Hepatic stellate cell (primary cell): Measurements from ENCODE around the gene ZNF138.
A peak's percentile ranks its signal among the peaks of the same experiment; 100 is the strongest.

ENCODE experiments used
- DNase-seq: peaks from one replicate; pipeline ENCODE4 v3.0.0; 2011; ENCODE audit warnings: low spot score

ZNF138 gene

DNA sequence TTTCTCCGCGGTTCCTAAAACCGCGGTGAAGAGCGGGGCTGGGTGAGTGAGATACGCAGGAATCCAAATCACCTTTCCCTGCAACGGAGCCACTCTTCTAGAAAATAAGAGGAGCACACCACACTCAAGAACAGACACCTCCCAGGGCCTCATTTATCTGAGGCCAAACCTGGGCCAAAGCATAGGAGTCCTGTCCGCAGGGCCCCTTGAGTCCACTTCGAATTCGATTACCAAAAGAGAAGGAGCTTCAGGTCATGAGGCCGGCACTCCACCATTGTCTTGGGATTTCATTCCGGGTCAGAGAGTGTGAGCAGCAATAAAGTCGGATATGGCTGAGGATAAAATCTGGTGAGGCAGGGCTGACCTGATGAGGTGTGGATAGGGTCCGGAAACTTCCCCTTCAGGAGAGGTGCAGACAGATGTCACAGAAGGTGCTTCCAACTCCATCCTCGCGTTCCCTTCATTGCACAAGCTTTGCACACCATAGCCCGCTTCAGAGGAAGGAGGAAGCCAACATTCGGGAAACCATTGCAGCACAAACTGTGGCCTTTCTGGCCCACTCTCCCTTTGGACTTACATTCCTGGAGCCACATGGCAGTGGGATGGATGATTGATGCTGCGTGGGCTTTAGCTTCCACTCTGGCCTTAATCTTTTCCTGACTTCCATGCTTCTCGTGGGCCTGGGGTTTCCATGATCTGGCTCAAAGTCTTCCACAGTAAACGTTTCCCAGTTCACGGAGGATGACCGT lies 81.6 kb downstream of the ZNF138 start:
- no peak for DNase-seq

DNA sequence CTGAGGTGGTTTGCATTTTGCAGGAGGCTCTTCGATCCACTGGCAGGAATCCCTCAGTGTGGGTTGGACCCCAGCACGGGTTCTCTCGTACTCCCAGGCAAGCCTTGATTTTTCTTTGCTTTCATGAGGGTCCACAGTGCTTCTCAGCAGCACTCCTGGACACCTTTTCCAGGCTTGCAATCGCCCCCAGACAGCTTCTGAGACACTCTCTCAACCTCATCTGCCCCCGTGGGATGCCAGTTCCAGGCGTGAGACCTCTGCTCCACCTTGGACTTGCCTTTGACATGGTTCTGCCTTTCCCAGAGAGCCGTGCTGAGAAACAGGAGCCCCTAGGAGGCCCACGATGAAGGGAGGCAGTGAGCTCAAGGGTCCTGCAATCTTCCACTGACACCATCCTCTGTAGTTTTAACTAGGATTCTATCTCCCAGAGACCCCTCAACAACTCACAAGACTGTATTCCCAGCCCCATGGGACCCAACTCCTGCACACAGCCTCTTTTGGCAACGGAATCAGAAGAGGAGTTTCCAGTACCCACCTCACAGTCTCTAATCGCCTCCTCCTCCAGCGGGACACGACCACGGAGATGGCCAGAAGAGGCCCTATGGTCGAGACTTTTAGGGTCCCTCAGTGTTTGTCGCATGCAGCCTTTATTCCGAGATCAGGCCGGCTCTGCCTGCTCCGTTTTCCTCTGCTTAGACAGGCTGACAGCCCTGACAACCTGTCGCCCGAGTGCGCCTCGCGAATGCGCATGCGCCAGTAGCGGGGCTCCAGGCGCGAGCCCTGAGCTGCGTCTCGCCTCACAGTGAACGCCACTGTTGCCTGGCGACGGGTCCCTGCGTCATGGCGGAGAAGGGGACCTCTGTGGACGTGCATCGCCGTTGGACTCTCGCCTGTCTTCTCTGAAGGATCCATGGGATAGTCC lies 82.8 kb downstream of the ZNF138 start:
- peak; percentile 64 for DNase-seq

DNA sequence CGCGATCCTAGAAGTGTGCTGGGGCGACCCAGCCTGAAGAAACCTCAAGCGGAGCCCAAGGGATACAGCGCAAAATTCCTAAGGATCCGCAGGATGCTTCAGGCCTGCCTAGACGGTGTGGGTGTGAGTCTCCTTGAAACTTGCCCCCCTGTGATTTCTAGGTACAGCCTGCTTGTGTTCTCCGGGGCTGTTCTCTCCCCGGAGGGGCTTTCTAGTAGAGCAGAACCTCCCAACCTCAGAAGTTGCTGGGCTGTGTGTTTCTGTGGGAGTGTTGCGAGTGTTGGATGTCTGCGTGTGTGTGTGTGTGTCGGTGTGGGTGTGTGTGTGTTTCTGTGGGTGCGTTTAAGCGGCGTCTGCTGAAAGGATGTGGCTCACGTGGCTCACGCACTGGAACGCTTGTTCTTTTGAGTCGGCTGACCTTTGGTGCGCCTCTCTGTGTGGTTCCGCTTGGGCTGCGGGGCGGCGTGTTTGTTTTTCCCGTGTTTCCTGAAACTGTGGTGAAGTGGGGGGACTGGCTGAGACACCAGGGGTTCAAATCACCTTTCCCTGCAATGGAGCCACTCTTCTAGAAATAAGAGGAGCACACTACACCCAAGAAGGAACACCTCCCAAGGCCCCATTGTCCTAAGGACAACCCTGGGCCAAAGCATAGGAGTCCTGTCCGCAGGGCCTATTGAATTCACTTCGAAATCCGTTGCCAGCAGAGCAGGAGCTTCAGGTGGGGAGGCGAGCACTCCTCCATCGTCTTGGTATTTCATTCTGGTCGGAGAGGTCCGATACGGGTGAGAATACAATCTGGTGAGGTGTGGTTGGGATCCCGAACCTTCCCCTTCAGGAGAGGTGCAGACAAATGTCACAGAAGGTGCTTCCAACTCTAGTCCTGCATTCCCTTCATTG lies 83.7 kb downstream of the ZNF138 start:
- DNase-seq: peak; percentile 1

DNA sequence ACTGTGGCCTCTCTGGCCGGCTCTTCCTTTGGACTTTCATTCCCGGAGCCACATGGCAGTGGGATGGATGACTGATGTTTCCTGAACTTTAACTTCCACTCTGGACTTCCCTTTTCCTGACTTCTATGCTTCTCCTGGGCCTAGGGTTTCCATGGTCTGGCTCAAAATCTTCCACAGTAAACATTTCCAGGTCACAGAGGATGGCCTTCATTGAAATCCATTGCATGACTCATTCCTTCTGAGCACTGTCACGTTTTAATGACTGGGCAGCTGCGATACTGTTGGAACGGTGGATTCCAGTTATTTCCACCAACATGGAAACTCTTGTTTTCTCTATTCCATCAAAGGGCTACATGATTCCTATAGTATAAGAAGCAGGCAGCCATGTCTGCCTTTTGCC lies 84.5 kb downstream of the ZNF138 start:
- peak; percentile 5 for DNase-seq

DNA sequence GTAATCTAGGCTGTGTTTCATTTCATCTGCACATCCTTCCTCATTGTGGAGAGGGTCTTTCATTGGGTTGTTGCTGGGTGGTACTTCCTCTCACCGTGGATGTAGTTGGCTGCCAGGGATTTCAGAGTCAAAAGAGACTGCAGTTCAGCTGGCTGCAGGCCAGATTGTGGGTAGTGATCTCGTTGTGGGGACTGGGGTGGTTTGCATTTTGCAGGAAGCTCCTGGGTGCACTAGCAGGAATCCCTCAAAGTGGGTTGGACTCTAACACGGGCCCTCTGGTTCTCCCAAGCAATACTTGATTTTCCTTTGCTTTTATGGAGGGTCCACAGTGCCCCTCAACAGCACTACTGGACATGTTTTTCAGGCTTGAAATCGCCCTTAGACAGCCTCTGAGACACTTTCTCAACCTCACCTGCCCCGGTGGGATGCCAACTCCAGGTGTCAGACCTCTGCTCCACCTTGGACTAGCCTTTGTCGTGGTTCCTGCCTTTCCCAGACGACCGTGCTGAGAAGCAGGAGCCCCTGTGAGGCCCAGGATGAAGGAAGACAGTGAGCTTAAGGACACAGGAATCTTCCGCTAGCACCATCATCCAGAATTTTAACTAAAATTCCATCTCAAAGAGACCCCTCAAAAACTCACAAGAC lies 85.0 kb downstream of the ZNF138 start:
- DNase-seq: peak; percentile 2

DNA sequence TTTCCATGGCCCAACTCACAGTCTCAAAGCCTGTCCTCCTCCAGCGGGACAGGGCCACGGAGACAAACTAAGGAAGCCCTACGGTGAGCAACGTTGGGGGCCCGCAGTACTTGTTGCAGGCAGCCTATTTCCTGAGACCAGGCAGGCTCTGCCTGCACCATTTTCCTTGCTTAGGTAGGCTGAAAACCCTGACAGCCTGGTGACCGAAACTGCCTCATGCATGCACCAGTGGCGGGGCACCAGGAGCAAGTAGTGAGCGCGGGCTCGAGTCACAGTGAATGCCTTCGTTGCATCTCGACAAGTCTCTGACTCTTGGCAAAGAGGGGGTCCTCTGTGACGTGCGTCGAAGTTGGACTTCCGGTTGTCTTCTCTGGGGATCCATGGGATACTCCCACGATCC lies 85.6 kb downstream of the ZNF138 start:
- peak; percentile 1 for DNase-seq

DNA sequence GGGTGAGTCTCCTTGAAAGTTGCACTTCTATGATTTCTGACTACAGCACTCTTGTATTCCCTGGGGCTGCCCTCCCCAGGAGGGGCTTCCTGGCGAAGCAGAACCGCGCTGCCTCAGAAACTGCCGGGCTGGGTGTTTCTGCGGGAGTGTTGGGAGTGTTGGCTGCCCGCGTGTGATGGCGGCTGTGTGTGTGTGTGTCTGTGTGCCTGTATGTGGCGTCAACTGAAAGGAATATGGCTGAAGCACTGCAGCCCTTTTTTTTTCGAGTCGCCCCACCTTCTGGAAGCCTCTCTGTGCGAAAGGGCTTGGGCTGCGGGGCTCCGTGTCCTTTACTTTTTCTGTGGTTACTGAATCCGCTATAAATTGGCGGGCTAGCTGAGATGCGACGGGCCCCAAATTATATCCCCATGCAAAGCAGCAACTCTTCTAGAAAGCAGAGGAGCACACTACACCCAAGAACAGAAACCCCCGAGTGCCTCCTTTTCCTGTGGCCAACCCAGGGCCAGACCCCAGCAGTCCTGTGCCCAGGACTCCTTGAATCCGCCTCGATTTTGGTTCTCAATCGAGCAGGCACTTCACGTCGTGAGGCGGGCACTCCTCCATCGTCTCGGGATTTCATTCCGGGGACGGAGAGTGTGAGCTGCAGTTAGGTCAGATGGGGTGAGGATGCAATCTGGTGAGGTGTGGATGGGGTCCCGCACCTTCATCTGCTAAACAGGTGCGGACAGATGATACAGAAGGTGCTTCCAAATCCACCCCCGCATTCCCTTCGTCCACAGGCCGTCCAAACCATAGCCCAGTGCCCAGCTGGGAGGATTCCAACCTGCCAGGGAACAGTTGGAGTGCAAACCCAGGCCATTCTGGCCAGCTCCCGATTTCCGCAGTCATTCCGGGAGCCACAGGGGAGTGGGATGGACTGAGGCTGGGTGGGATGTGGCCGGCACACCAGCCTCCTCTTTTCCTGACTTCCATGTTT lies 86.4 kb downstream of the ZNF138 start:
- peak; percentile 2 for DNase-seq

DNA sequence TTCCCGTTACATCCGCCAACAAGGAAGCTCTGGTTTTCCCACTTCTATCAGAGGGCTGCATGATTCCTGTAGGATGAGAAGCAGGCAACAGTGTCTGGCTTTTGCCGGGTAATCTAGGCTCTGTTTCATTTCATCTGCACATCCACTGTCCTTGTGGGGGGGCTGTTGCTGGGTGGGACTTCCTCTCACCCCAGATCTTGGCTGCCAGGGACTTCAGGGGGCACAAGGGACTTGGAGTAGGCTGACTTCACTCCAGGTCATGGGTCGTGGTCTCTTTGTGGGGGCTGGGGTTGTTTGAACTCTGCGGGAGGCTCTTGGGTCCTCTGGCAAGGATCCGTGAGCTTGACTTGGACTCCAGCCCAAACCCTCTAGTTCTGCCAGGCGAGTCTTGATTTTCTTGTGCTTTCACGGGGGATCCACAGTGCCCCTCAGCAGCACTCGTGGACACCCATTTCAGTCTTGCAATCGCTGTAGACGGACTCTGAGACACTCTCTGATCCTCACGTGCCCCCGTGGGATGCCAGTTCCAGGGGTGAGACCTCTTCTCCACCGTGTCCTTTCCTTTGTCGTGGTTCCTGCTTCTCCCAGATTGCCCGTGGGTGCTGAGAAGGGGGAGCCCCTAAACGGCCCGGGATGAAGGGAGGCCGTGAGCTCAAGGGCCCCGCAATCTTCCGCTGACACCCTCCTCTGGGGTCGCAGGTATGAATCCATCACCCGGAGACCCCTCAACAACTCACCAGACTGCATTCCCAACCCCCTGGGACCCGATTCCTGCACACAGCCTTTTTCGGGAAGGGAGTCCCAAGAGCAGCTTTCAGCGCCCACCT lies 87.4 kb downstream of the ZNF138 start:
- DNase-seq: peak; percentile 11

DNA sequence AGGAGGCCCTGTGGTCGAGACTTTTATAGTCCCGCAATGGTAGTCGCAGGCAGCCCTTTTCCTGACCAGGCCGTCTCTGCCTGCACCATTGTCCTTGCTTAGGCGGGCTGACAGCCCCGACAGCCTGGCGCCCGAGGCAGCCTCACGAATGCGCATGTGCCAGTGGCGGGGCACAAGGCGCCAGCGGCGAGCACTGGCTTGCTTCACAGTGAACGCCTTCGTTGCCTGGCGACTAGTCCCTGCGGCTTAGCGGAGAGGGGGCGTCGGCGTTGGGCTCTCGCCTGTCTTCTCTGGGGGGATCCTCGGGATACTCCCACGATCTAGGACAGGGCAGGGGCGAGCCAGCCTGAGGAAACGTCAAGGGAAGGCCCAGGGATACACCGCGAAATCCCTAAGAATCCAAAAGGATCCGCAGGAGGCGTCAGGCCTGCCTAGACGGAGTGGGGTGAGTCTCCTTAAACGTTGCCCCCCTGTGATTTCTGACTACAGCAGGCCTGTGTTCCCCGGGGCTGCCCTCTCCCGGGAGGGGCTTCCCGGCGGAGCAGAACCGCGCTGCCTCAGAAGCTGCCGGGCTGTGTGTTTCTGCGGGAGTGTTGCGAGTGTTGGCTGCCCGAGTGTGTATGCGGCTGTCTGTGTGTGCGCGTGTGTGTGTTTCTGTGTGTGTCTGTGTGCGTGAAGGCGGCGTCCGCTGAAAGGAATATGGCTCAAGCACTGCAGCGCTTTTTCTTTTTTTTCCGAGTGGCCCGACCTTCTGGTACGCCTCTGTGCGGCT lies 88.3 kb downstream of the ZNF138 start:
- peak; percentile 83 for DNase-seq
